H1 (cell line): ENCODE results near the gene GNG8. TPM values are rescaled to one million over a fixed set of nuclear protein-coding genes. Genes with fewer than 3 reads are reported as not detected.
A peak's percentile ranks its signal among the peaks of the same experiment; 100 is the strongest.

Experiments
- BCL11A ChIP-seq, 2 experiments: IDR thresholded peaks; one replicate each; pipeline ENCODE4 v1.6.1; 2011; ENCODE audit warnings: low read depth in 2 of 2, low read length in 2 of 2, mild to moderate bottlenecking in 2 of 2
- CHD2 ChIP-seq: IDR thresholded peaks from 2 replicates; pipeline ENCODE4 v1.6.1; 2012; ENCODE audit warnings: low read length, improper control_type of control experiment
- CTBP2 ChIP-seq: IDR thresholded peaks from 2 replicates; pipeline ENCODE4 v1.7.0; 2011; ENCODE audit warnings: borderline replicate concordance, mild to moderate bottlenecking, moderate library complexity, mixed read lengths, low read length; ENCODE audit not compliant: insufficient read depth, insufficient read length
- HDAC2 ChIP-seq, 2 experiments: fragments of 300-600 bp in 1 of 2; sonication (generic) in 1 of 2; IDR thresholded peaks; 2 replicates each; pipeline ENCODE4 v1.6.1; 2011 to 2012; ENCODE audit warnings: low read depth in 2 of 2, low read length in 2 of 2, mild to moderate bottlenecking in 2 of 2, moderate library complexity in 2 of 2, borderline replicate concordance in 1 of 2, inconsistent platforms in 1 of 2
- JUN ChIP-seq: IDR thresholded peaks from 2 replicates; pipeline ENCODE4 v1.6.1; 2011; ENCODE audit warnings: low read depth, mild to moderate bottlenecking, improper control_type of control experiment, low read length
- KDM4A ChIP-seq: IDR thresholded peaks from one replicate; pipeline ENCODE4 v1.7.1; 2012; ENCODE audit warnings: low read depth, mild to moderate bottlenecking, moderate library complexity, low read length, inconsistent platforms; ENCODE audit not compliant: severe bottlenecking
- RBBP5 ChIP-seq: IDR thresholded peaks from 2 replicates; pipeline ENCODE4 v1.7.1; 2012; ENCODE audit warnings: low read depth, mild to moderate bottlenecking, inconsistent platforms, low read length, moderate library complexity, borderline replicate concordance
- RNF2 ChIP-seq: fragments of 200-900, 300-1000 bp; sonication (generic); IDR thresholded peaks from 2 replicates; pipeline ENCODE4 v1.7.1; 2016; ENCODE audit warnings: borderline replicate concordance, low read depth, mild to moderate bottlenecking, antibody characterized with exemption, low read length; ENCODE audit not compliant: poor library complexity, severe bottlenecking; ENCODE audit errors: missing control alignments
- SAP30 ChIP-seq: fragments of 300-600 bp; sonication (generic); IDR thresholded peaks from 2 replicates; pipeline ENCODE4 v1.7.1; 2012; ENCODE audit warnings: low read length, moderate library complexity, mild to moderate bottlenecking, inconsistent platforms; ENCODE audit not compliant: insufficient read depth, insufficient replicate concordance
- SRF ChIP-seq: IDR thresholded peaks from 2 replicates; pipeline ENCODE4 v1.6.1; 2011; ENCODE audit warnings: mild to moderate bottlenecking, low read depth, low read length, moderate library complexity
- polyA plus RNA-seq, 7 experiments: library from polyadenylated mRNA; depleted of rRNA in 3 of 7; stranded (reverse) in 5 of 7; unstranded in 2 of 7; fragments of >200 nt in 5 of 7; fragments of 200-250 nt in 2 of 7; gene quantifications; 1 replicate in 5 of 7; 2 replicates in 1 of 7; 4 replicates in 1 of 7; pipeline versions ENCODE4 v1.2.1 to v1.2.3, GENCODE V29; 2011 to 2013; ENCODE audit warnings: missing spikeins in 2 of 7, mixed read lengths in 2 of 7
- total RNA-seq: library from RNA; stranded (reverse); fragmentation: NEBNext Ultra II Directional; extraction: Animal tissue kit (Norgen Biotek cat#: 25700); gene quantifications from 2 replicates; pipeline ENCODE4 v1.2.1, GENCODE V29; 2021

Gene GNG8
- total and polyA plus RNA-seq, 2 of the 8 experiments (the other 6 are each of a cell fraction or from before 2014, with no cell fraction given) = not detected

- TF ChIP-seq SAP30 (no peak), JUN (no peak), KDM4A (peak; percentile 92), RBBP5 (peak; percentile 26; the same call in 1 of the 2 replicates), SRF (no peak), HDAC2 (IDR thresholded peaks at IDR 0.05; ENCODE audit: borderline replicate concordance in 1 of 2, low read depth in 2 of 2, low read length in 2 of 2) (no peak), CHD2 (no peak), CTBP2 (no peak), RNF2 (no peak), BCL11A (IDR thresholded peaks at IDR 0.05; ENCODE audit: low read depth in 2 of 2, low read length in 2 of 2) (no peak)
Observed at GRCh38 chr19:46601318-46602224, 34.4 kb downstream of the GNG8 start, which contains the start of gene CALM3 (continued).
